ENCODE data around the gene MST1. TPM values are rescaled to one million over a fixed set of nuclear protein-coding genes. Genes with fewer than 3 reads are reported as not detected.
A peak's percentile ranks its signal among the peaks of the same experiment; 100 is the strongest.
"Not testable (repeated sequence)": the region's sequence is repeated elsewhere in the genome, so short reads cannot be mapped to it uniquely, and the experiment has no call there.

Gene MST1
- total and polyA plus RNA-seq, 8 donors, result 12.5 to 59.7 (median 35.5) TPM

DNA sequence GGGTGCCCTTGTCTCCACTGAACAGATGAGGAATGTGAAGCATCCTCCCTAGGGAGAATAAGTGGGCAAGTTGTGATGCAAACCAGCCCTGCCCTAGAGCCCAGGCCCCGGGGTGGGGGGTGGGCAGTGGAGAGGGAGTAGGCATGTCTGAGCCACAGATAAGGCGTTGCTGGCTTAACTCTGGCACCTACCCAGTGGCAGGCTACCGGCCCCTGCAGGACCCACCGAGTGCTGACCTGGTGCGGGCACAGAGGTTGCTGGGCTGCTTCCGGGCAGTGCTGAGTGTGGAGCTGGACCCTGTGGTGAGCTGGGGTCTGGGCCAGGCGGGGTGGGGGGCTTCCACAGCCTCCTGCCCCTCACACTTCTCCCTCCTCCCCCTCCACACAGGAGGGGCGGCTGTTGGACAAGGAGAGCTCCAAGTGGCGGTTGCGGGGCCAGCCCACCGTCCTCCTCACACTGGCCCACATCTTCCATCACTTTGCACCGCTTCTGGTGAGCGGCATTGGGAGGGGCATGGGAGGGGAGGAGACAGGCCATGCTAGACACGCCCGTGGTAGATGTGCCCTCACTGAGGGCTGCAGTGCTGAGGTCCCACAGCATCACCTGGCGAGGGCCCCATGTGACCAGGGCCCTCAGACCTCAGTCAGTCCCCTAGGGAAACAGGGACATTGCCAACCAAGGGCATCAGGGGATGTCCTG lies 10.2 kb upstream of the MST1 start:
- ATAC-seq, result peak; percentile 4
- TF ChIP-seq, protein P1, sequence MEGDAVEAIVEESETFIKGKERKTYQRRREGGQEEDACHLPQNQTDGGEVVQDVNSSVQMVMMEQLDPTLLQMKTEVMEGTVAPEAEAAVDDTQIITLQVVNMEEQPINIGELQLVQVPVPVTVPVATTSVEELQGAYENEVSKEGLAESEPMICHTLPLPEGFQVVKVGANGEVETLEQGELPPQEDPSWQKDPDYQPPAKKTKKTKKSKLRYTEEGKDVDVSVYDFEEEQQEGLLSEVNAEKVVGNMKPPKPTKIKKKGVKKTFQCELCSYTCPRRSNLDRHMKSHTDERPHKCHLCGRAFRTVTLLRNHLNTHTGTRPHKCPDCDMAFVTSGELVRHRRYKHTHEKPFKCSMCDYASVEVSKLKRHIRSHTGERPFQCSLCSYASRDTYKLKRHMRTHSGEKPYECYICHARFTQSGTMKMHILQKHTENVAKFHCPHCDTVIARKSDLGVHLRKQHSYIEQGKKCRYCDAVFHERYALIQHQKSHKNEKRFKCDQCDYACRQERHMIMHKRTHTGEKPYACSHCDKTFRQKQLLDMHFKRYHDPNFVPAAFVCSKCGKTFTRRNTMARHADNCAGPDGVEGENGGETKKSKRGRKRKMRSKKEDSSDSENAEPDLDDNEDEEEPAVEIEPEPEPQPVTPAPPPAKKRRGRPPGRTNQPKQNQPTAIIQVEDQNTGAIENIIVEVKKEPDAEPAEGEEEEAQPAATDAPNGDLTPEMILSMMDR (IDR thresholded peaks at IDR 0.05), result no peak
- H3K4me3 ChIP-seq, result no peak overlapping the region
- peaks cover 0 to 6% of the 10 kb centered on the region in 2 donors for H3K4me1 ChIP-seq
- no peak for DNase-seq
- H3K9me3 ChIP-seq, result no peaks in the 10 kb centered on the region
- intact Hi-C loops (cut with DNase I), result no loop called here
- H3K27ac ChIP-seq, result no peak overlapping the region
- no peaks in the 10 kb centered on the region for H3K27me3 ChIP-seq
- H3K36me3 ChIP-seq, result peaks cover 0 to 73% of the 10 kb centered on the region in 2 donors

DNA sequence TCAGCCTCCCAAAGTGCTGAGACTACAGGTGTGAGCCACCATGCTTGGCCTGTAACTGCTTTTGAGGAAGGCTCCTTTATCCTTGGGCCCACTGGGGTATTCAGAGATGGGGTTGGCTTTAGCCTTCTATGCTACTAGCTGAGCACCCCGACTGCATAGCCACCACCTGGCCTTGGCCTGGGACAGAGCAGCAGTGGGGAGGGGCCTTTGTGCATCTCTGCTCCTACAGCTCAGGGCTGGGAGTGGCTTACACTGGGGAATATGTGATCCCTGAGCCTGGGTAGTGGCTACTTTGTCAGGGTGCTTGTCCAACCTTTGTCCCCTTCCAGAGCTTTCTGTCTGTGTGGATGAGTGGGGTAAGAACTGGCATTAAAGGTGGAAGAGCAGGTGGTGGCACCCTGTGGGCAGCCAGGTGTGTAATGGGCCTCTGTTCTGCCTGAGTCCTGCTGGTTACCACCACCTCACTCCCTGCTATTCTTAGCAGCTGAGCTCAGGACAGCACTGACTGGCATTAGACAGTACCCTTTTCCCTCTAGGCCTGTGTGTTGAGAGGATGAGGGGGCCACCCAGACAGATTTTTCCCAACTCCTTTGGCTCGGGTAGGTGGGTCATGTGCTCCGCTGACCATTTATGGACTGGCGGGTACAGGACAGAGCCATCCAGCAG lies 6.2 kb upstream of the MST1 start:
- H3K9me3 ChIP-seq; H3K27me3 ChIP-seq; H3K27ac ChIP-seq; H3K4me3 ChIP-seq; ATAC-seq; DNase-seq; intact Hi-C loops (cut with DNase I): not testable (repeated sequence)
- Histone ChIP-seq H3K36me3 (peaks cover 0 to 43% of the 10 kb centered on the region in 2 donors), H3K4me1 (peaks cover 5 to 18% of the 10 kb centered on the region in 2 donors)

DNA sequence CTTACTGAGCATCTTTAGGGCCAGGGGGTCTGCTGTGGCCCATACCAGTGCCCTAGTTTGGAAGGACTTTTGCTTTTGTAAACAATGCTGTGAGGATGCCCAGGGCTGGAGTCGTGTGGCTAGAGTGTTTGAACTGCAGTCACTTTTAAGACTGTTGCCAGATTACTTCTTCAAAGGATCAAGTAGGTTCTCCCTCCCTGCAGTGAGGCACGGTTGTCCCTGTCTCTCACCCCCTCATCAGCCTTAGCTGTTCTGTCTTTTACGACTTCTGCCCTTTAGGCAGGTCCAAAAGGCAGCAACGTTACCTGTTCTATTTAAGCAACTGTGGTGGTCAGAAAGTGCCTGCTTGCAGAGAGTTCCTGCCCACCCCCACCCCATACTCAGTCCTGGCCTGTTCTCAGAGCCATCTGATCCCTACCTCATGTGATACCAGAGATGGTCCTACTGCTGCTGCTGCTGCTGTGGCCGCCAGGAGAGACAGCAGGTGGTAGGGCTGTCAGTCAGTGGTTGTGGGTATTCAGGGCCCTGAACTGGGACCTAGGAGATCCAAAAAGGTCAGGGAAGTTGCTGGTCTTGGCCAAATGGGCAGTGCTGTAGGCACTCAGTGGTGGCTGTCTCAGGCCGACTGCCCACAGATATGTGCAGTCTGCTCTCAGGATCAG lies 5.3 kb upstream of the MST1 start:
- H3K27ac ChIP-seq; H3K27me3 ChIP-seq; H3K9me3 ChIP-seq; H3K4me3 ChIP-seq; intact Hi-C loops (cut with DNase I); ATAC-seq: not testable (repeated sequence)
- peak in 1 of 4 donors; percentile 17 for DNase-seq
- peaks cover 0 to 34% of the 10 kb centered on the region in 2 donors for H3K36me3 ChIP-seq
- H3K4me1 ChIP-seq, result peaks cover 9 to 26% of the 10 kb centered on the region in 2 donors

DNA sequence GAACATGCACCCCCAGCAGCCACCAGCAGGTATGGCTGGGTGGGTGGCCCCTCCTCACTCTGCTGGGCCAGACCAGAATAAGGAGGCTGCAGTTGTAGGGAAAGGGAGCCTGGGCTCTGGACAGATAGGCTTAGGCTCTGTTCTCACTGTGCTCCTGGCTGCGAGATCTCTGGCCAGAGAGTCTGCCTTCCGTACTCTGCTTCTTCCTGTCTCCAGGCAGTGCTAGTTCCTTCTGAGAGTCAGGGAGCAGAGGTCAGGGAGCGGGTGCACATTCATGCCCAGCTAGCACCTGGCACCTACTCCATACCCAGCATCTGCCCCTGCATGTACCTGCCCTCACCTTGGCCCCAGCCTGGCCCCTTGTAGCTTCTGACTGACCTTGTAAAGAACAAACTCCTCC lies 2.2 kb upstream of the MST1 start:
- intact Hi-C loops (cut with DNase I); H3K9me3 ChIP-seq; H3K27ac ChIP-seq; H3K36me3 ChIP-seq; ATAC-seq; H3K4me3 ChIP-seq: not testable (repeated sequence)
- peaks cover 0 to 11% of the 10 kb centered on the region in 2 donors for H3K27me3 ChIP-seq
- peak in 1 of 4 donors; percentile 12 for DNase-seq
- peaks cover 9 to 35% of the 10 kb centered on the region in 2 donors for H3K4me1 ChIP-seq

DNA sequence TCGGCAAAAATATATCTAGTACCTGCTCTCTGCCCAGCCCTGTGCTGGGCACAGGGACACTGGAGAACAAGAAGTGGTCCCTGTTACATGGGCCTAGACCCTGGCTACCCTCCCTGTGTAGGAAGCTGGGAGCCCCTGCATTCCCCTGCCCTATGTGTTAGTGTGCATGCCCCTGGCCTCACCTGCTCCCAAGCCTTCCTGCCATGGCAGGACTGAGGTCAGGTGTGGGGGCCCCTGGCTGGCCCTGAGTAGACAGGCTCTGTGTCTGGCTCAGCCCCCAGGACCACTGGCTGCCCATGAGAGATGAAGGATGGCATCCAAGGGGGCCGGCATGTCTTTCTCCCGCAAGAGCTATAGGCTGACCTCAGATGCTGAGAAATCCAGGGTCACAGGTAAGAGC lies 1.6 kb upstream of the MST1 start:
- ATAC-seq; intact Hi-C loops (cut with DNase I); H3K9me3 ChIP-seq; H3K27ac ChIP-seq; H3K36me3 ChIP-seq; DNase-seq: not testable (repeated sequence)
- peaks cover 0 to 17% of the 10 kb centered on the region in 2 donors for H3K27me3 ChIP-seq
- peak overlapping the region in 1 of 2 donors; percentile 99 for H3K4me3 ChIP-seq
- H3K4me1 ChIP-seq, result peaks cover 9 to 40% of the 10 kb centered on the region in 2 donors

DNA sequence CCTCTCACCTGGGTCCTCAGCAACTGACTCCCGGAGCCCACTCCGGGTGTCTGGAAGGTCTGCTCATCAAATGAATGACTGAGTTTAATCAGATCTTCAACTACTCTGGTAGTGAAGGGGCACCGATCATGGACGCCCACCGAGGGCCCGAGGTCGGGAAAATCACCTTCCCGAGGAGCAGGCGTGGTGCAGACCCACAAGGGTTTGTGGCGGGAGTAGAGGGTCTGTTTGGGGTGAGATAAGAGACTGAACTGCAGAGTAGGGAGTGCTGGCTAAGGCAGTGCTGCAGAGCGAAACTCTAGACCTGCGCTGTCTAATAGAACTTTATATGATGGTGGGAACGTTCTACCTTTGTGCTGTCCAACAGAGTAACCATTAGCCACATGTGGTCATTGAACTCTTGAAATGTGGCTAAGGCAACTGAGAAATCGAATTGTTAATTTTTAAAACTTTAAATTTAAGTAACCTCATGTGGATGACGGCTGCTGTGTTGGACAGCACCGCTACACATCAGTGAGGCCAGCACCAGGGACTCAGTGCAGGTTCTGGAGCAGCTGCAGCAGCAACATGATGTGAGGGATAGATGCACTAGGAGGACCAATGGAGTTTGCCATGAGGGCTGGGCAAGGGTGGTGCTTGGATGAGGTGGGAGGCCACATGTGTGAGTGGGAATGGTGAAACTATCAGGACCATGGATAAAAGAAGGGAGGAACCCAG lies 792 bp upstream of the MST1 start:
- H3K27ac ChIP-seq, result peak overlapping the region; percentile 55 to 82
- DNase-seq; H3K9me3 ChIP-seq; H3K36me3 ChIP-seq; intact Hi-C loops (cut with DNase I); ATAC-seq: not testable (repeated sequence)
- peaks cover 9 to 44% of the 10 kb centered on the region in 2 donors for H3K4me1 ChIP-seq
- peaks cover 0 to 23% of the 10 kb centered on the region in 2 donors for H3K27me3 ChIP-seq
- peak overlapping the region; percentile 98 to 99 for H3K4me3 ChIP-seq

DNA sequence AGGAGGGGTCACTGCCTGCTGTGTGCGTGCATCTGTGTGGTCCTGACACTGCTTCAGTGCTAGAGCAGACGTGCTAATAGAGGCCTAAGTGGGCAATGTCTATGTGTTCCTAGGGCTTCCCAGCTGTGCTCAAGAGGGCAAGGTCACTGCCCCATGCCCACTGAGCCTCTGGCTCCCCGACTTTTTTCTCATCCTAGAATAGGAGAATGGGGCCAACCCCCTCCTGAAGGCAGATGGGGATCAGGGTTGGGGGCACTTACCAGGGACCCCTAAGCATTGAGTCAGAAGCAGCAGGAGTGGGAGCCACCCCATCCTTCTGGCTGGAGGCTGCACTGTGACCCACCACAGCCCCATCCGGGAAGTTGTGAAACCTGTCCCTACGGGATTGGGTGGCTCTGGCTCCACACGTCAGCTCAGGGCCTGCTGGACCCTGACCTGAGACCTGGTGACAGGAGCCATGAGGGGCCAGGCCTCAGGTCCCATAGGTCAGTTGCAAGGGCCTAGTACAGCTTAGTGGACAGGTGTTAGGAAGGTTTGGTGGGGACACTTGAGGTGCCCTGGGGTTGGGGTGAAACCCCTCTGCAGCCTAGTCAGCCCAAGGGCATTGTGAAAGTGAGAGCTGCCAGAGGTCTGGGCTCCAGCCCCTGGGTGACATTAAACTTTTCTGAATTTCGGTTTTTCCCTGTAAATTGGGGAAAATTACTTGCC lies 782 bp downstream of the MST1 start:
- H3K4me1 ChIP-seq, result peaks cover 9 to 44% of the 10 kb centered on the region in 2 donors

DNA sequence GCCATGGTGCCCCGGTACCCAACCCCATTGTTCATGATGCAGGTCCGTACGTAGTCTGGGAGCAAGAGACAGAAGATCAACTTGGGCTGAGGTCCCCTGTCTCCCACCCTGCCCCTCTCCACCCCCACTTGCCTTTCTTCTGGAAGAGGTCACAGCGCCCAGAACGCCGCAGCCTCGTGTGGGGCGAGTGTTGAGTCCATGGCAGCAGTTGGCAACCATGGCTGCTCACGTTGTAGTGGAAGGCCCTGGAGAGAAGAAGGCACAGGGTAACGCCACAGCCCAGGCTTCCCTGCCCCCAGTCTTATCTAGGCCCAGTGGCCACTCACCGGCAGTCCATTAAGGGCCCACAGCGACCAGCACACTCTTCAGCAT lies 1.9 kb downstream of the MST1 start:
- H3K9me3 ChIP-seq; DNase-seq; H3K4me3 ChIP-seq; intact Hi-C loops (cut with DNase I); H3K27ac ChIP-seq; ATAC-seq: not testable (repeated sequence)
- peaks cover 9 to 44% of the 10 kb centered on the region in 2 donors for H3K4me1 ChIP-seq
- H3K36me3 ChIP-seq, result peaks cover 0 to 28% of the 10 kb centered on the region in 2 donors
- peaks cover 0 to 23% of the 10 kb centered on the region in 2 donors for H3K27me3 ChIP-seq

More for the DNA sequence above, 782 bp downstream of the MST1 start:
- peaks cover 0 to 23% of the 10 kb centered on the region in 2 donors for H3K27me3 ChIP-seq
- H3K9me3 ChIP-seq; DNase-seq; intact Hi-C loops (cut with DNase I); ATAC-seq: not testable (repeated sequence)
- H3K4me3 ChIP-seq, result peak overlapping the region; percentile 98 to 99
- peaks cover 0 to 17% of the 10 kb centered on the region in 2 donors for H3K36me3 ChIP-seq
- H3K27ac ChIP-seq, result peak overlapping the region; percentile 55 to 82

DNA sequence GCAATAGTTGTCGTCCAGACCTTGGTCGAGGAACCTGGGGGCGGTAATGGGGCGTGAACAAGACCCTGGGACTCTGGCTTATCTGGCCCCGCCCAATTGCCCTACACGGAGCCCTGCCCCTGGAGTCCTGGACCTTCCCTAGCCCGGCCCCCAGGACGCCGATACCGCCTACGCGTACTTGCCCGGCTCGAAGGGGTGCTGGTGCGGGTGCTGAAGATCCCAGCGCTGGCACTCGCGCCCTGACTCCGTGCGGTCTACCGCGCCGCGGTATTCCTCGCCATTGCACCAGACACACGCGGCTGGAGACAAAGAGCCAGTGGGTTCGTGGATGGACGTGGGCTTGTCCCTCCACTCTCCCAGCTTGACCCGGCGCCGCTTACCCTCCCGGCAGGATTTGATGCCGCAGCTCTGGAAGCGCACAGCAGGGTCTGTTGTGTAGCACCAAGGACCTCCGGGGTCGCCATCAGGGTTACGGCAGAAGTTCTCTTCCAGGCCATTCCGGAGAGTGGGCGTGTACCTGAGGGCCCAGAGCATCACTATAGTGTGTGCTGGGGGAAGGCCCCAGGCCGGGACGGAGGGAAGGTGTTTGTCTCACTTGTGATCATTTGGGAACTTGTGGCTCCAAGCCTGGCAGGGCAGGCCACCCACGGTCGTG lies 2.4 kb downstream of the MST1 start:
- H3K9me3 ChIP-seq; intact Hi-C loops (cut with DNase I); H3K27ac ChIP-seq: not testable (repeated sequence)
- peak overlapping the region; percentile 35 to 36 for H3K4me3 ChIP-seq
- H3K4me1 ChIP-seq, result peaks cover 9 to 40% of the 10 kb centered on the region in 2 donors
- peak; percentile 27 to 89 (median 70) for DNase-seq
- peaks cover 0 to 23% of the 10 kb centered on the region in 2 donors for H3K27me3 ChIP-seq
- H3K36me3 ChIP-seq, result peaks cover 0 to 33% of the 10 kb centered on the region in 2 donors
- peak; percentile 81 for ATAC-seq

DNA sequence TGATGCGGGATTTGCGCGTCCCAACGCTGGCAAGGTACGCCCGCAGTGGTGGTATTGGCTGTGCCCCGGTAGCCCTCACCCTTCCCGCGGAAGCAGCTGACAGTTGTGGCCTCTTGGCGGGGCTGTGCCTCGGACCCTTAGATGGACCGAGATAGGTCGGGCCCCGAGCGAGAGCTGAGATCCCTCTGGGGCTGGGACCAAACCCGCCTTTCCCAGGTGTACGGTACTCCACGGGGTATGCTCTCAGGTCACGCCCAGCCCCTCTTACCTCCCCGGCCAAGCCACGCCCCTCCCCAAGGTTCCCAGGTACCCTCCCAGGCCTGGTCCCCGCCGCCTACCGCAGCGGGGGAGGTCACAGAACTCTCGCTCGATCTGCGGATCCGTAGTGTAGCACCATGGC lies 2.9 kb downstream of the MST1 start:
- Histone ChIP-seq H3K36me3 (peaks cover 0 to 38% of the 10 kb centered on the region in 2 donors), H3K27me3 (peaks cover 0 to 23% of the 10 kb centered on the region in 2 donors), H3K4me1 (peaks cover 9 to 34% of the 10 kb centered on the region in 2 donors), H3K4me3 (peak overlapping the region; percentile 35 to 36)
- H3K27ac ChIP-seq; H3K9me3 ChIP-seq; intact Hi-C loops (cut with DNase I): not testable (repeated sequence)
- DNase-seq (peak in 3 of 4 donors; percentile 33 to 92 (median 68)), ATAC-seq (peak; percentile 81)
